Smooth muscle cell (in vitro differentiated cells): ENCODE data around the gene GNAS. TPM values are rescaled to one million over a fixed set of nuclear protein-coding genes. Genes with fewer than 3 reads are reported as not detected.
"Not testable (repeated sequence)": the region's sequence is repeated elsewhere in the genome, so short reads cannot be mapped to it uniquely, and the experiment has no call there.

Source experiments
- DNase-seq: peaks from one replicate; lab custom pipeline; 2025; ENCODE audit not compliant: unreplicated experiment; lab: John Stamatoyannopoulos, UW
- H2AFZ ChIP-seq: fragments of 200-600 bp; sonication (generic); 2 replicates; pipeline ENCODE4 v1.6.0; 2016; ENCODE audit warnings: antibody characterized with exemption, low read depth, mild to moderate bottlenecking
- H3F3A ChIP-seq: fragments of 200-600 bp; sonication (generic); 2 replicates; pipeline ENCODE4 v1.6.0; 2017; ENCODE audit warnings: antibody characterized with exemption, low read depth
- H3K27ac ChIP-seq: fragments of 200-600 bp; sonication (generic); 2 replicates; pipeline ENCODE4 v1.5.1; 2016; ENCODE audit warnings: low read depth, mild to moderate bottlenecking
- H3K27me3 ChIP-seq: fragments of 200-600 bp; sonication (generic); 2 replicates; pipeline ENCODE4 v1.6.1; 2016; ENCODE audit warnings: low read depth, mild to moderate bottlenecking
- H3K36me3 ChIP-seq: fragments of 200-600 bp; sonication (generic); 2 replicates; pipeline ENCODE4 v1.5.1; 2016; ENCODE audit warnings: low read depth
- H3K4me1 ChIP-seq: fragments of 200-600 bp; sonication (generic); 2 replicates; pipeline ENCODE4 v1.5.1; 2016; ENCODE audit warnings: low read depth
- H3K4me2 ChIP-seq: fragments of 200-600 bp; sonication (generic); 2 replicates; pipeline ENCODE4 v1.6.0; 2016; ENCODE audit warnings: mild to moderate bottlenecking
- H3K4me3 ChIP-seq: fragments of 200-600 bp; sonication (generic); 2 replicates; pipeline ENCODE4 v1.5.1; 2016; ENCODE audit warnings: mild to moderate bottlenecking
- H3K79me2 ChIP-seq: fragments of 200-600 bp; sonication (generic); 2 replicates; pipeline ENCODE4 v1.6.0; 2016; ENCODE audit warnings: low read depth, mild to moderate bottlenecking
- H3K9ac ChIP-seq: fragments of 200-600 bp; sonication (generic); 2 replicates; pipeline ENCODE4 v1.6.0; 2016; ENCODE audit warnings: low read depth
- H3K9me3 ChIP-seq: fragments of 200-600 bp; sonication (generic); replicated peaks from 2 replicates; pipeline ENCODE4 v1.5.1; 2016; ENCODE audit warnings: low read depth
- H4K20me1 ChIP-seq: fragments of 200-600 bp; sonication (generic); 2 replicates; pipeline ENCODE4 v1.6.0; 2016; ENCODE audit warnings: low read depth
- CTCF ChIP-seq: fragments of 200-600 bp; sonication (generic); IDR thresholded peaks from 2 replicates; pipeline ENCODE4 v1.5.1; 2017; ENCODE audit warnings: borderline replicate concordance, mild to moderate bottlenecking, antibody characterized with exemption; ENCODE audit not compliant: insufficient read depth, poor library complexity, severe bottlenecking
- WGBS: methylation state at CpG from one replicate; pipeline ENCODE4 v1.1.7; 2016; ENCODE audit warnings: low lambda C conversion rate; 5-methylcytosine and 5-hydroxymethylcytosine counted together
- polyA plus RNA-seq: library from polyadenylated mRNA; unstranded; fragments of >200 nt; fragmentation: Nextera tagmentation; extraction: Ambion mirVana; gene quantifications from 2 replicates; pipeline ENCODE4 v1.2.1, GENCODE V29; 2016
- total RNA-seq: library from RNA; depleted of rRNA; stranded (reverse); fragments of >200 nt; gene quantifications from 2 replicates; pipeline ENCODE4 v1.2.3, GENCODE V29; 2014

Gene GNAS
- total and polyA plus RNA-seq, 2 experiments from 2014 or later, result 1,240 to 1,914 TPM

- no peak overlapping the region for H3K9ac ChIP-seq
- no peak overlapping the region for H3K4me3 ChIP-seq
- no peaks in the 10 kb centered on the region for H3K27me3 ChIP-seq
- no peaks in the 10 kb centered on the region for H3K79me2 ChIP-seq
- H3K4me1 ChIP-seq, result no peaks in the 10 kb centered on the region
- 97% methylated on average over 8 of the region's 8 CpGs for WGBS
- no peak overlapping the region for H2AFZ ChIP-seq
- DNase-seq, result no peak
- peaks cover 49% of the 10 kb centered on the region for H4K20me1 ChIP-seq
- H3K36me3 ChIP-seq, result no peaks in the 10 kb centered on the region
- TF ChIP-seq CTCF, result no peak
- no peak overlapping the region for H3K4me2 ChIP-seq
- no peaks in the 10 kb centered on the region for H3F3A ChIP-seq
- no peak overlapping the region for H3K27ac ChIP-seq
- H3K9me3 ChIP-seq, result no peaks in the 10 kb centered on the region
Measured at GRCh38 chr20:58824843-58825242, 27.7 kb upstream of the GNAS start.

- no peaks in the 10 kb centered on the region for H3K79me2 ChIP-seq
- H3K27ac ChIP-seq, result no peak overlapping the region
- no peak for DNase-seq
- H3K36me3 ChIP-seq, result no peaks in the 10 kb centered on the region
- no peak overlapping the region for H3K9ac ChIP-seq
- no peaks in the 10 kb centered on the region for H3K9me3 ChIP-seq
- TF ChIP-seq CTCF, result no peak
- no peak overlapping the region for H2AFZ ChIP-seq
- H3K4me3 ChIP-seq, result no peak overlapping the region
- 93% methylated on average over 6 of the region's 6 CpGs for WGBS
- H3K27me3 ChIP-seq, result no peaks in the 10 kb centered on the region
- H3K4me1 ChIP-seq, result no peaks in the 10 kb centered on the region
- peaks cover 50% of the 10 kb centered on the region for H4K20me1 ChIP-seq
- no peak overlapping the region for H3K4me2 ChIP-seq
- no peaks in the 10 kb centered on the region for H3F3A ChIP-seq
Measured at GRCh38 chr20:58825450-58825849, 27.1 kb upstream of the GNAS start.

- WGBS, result 64% methylated on average over 5 of the region's 5 CpGs
- H3K4me1 ChIP-seq, result no peaks in the 10 kb centered on the region
- TF ChIP-seq CTCF, result no peak
Measured at GRCh38 chr20:58826271-58826670, 26.2 kb upstream of the GNAS start.

GRCh38 chr20:58828136-58828535 is 24.4 kb upstream of the GNAS start:
- DNase-seq, result no peak
- Histone ChIP-seq H3K36me3 (no peaks in the 10 kb centered on the region), H3K4me1 (no peaks in the 10 kb centered on the region), H3K27ac (no peak overlapping the region), H3K79me2 (peaks cover 8% of the 10 kb centered on the region), H3K9me3 (no peaks in the 10 kb centered on the region), H3F3A (no peaks in the 10 kb centered on the region), H2AFZ (no peak overlapping the region), H3K27me3 (no peaks in the 10 kb centered on the region), H3K4me3 (no peak overlapping the region), H3K9ac (no peak overlapping the region), H3K4me2 (no peak overlapping the region), H4K20me1 (peaks cover 47% of the 10 kb centered on the region)
- no peak for TF ChIP-seq CTCF
- WGBS, result 96% methylated on average over 2 of the region's 2 CpGs

More at GRCh38 chr20:58826271-58826670, 26.2 kb upstream of the GNAS start:
- Histone ChIP-seq H3K9ac (no peak overlapping the region), H2AFZ (no peak overlapping the region), H4K20me1 (peaks cover 48% of the 10 kb centered on the region), H3K27me3 (no peaks in the 10 kb centered on the region), H3K79me2 (peaks cover 7% of the 10 kb centered on the region), H3K27ac (no peak overlapping the region), H3F3A (no peaks in the 10 kb centered on the region), H3K36me3 (no peaks in the 10 kb centered on the region), H3K4me3 (no peak overlapping the region), H3K9me3 (no peaks in the 10 kb centered on the region), H3K4me2 (no peak overlapping the region)
- no peak for DNase-seq

- WGBS, result no CpG with 5 or more reads among the region's 5 CpGs
- not testable (repeated sequence) for H3K4me3 ChIP-seq
Measured at GRCh38 chr20:58828804-58829203, 23.7 kb upstream of the GNAS start.

More at GRCh38 chr20:58828804-58829203, 23.7 kb upstream of the GNAS start:
- not testable (repeated sequence) for H3K79me2 ChIP-seq, H3K27ac ChIP-seq, H3K9ac ChIP-seq, H3K9me3 ChIP-seq, H3F3A ChIP-seq, H3K27me3 ChIP-seq, H3K4me2 ChIP-seq, H3K4me1 ChIP-seq, H3K36me3 ChIP-seq, H2AFZ ChIP-seq, DNase-seq
- H4K20me1 ChIP-seq, result peaks cover 53% of the 10 kb centered on the region
